Measurements from ENCODE around the gene FEZF2.

Gene FEZF2

DNA sequence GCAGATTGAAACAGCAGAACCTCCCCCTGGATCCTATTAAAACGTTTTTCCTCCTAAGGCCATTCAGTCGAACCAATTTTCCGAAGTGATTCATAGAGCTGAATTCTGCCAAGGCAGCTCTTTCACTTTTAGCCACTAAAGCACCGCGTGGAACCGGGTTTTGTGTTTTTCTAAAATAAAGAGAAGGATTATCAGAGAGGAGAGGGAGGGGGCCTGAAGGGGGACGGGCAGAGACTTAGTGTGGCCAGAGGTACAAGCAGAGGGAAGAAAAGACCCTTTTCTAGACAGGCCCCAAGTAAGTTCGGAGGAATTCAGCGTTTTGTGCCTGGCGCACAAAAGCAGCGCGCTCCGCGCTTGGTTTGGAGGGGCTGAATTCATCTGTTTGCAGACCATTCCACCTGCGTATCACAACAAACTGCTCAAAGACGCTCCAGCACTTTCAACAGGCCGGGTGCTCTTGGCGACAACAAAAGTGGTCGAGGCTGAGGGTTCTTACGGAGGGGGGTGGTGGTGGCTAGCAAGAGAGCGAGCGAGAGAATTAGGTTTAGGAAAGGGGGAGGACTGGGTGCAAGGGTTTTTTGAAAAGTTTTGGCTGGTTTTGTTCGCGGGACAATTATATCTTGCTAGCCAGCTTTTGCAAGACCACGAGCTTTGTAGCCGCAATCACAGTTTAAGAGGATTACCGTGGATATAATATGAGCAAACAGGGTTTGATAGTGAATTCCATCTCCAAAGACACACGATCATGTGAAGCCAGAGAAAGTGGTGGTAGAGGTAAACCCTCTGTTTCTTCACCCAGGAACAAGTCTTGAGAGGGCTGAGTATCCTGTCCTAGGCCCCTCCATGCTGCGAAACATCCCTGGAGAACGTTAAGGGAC is 1.2 kb upstream of the FEZF2 start:
- Histone ChIP-seq H4K20me1 (ENCODE audit: insufficient read depth, low read length) (no peaks in the 10 kb centered on the region), H3K4me3 (ENCODE audit: low read length) (no peak overlapping the region), H3K4me2 (ENCODE audit: low read length) (no peak overlapping the region), H3K9me3 (ENCODE audit: insufficient read depth, low read length) (no peaks in the 10 kb centered on the region), H3K9ac (ENCODE audit: low read length) (no peak overlapping the region), H2AFZ (ENCODE audit: low read depth, low read length) (no peak overlapping the region), H3K36me3 (replicated peaks; ENCODE audit: low read depth, low read length) (no peaks in the 10 kb centered on the region), H3K27me3 (ENCODE audit: low read depth, low read length) (peaks cover 4% of the 10 kb centered on the region; the same call in 1 of the 2 replicates), H3K4me1 (ENCODE audit: low read length) (no peaks in the 10 kb centered on the region), H3K79me2 (ENCODE audit: low read length) (no peaks in the 10 kb centered on the region), H3K27ac (ENCODE audit: low read length) (no peak overlapping the region)
- TF ChIP-seq, protein P1, sequence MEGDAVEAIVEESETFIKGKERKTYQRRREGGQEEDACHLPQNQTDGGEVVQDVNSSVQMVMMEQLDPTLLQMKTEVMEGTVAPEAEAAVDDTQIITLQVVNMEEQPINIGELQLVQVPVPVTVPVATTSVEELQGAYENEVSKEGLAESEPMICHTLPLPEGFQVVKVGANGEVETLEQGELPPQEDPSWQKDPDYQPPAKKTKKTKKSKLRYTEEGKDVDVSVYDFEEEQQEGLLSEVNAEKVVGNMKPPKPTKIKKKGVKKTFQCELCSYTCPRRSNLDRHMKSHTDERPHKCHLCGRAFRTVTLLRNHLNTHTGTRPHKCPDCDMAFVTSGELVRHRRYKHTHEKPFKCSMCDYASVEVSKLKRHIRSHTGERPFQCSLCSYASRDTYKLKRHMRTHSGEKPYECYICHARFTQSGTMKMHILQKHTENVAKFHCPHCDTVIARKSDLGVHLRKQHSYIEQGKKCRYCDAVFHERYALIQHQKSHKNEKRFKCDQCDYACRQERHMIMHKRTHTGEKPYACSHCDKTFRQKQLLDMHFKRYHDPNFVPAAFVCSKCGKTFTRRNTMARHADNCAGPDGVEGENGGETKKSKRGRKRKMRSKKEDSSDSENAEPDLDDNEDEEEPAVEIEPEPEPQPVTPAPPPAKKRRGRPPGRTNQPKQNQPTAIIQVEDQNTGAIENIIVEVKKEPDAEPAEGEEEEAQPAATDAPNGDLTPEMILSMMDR (IDR thresholded peaks at IDR 0.05; ENCODE audit: low read depth, low read length): no peak
- no peak for TF ChIP-seq EZH2phosphoT487 (IDR thresholded peaks at IDR 0.05; ENCODE audit: low read depth)

DNA sequence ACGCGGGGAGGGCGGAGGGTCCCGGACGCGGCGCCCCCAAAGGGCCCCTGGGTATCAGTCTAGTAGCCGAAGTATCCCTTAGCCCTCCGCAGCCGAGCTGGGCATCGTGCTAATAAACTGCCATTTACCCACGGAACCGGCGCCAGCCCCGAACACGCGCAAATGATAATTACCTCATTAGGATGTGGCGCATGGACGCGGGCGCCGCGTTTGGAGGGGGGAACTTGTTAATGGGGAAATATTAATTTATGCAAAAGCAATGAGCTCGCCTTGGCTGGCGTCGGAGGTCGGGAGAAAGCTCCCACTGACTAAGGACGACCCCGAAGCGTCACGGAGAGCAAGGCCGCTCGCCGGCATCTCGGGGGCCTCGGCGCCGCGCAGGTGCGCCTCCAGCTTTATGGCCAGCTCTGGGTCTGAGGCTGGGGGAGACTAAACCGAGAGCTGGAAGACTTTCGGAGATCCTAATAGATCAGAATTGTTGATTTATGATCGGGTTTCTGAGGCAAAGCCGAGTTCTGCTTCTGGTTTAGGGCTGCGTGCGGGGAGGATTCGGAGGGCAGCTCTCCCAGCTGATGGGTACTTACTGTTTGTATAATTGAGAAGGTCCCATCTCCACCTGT is 474 bp upstream of the FEZF2 start:
- H3K4me2 ChIP-seq (ENCODE audit: low read length): no peak overlapping the region
- no peak overlapping the region for H2AFZ ChIP-seq (ENCODE audit: low read depth, low read length)
- H3K79me2 ChIP-seq (ENCODE audit: low read length): no peaks in the 10 kb centered on the region
- H3K27ac ChIP-seq (ENCODE audit: low read length): no peak overlapping the region
- H4K20me1 ChIP-seq (ENCODE audit: insufficient read depth, low read length): no peaks in the 10 kb centered on the region
- TF ChIP-seq, protein P1 (IDR thresholded peaks at IDR 0.05; ENCODE audit: low read depth, low read length): no peak
- TF ChIP-seq EZH2phosphoT487 (IDR thresholded peaks at IDR 0.05; ENCODE audit: low read depth): no peak
- no peaks in the 10 kb centered on the region for H3K36me3 ChIP-seq (replicated peaks; ENCODE audit: low read depth, low read length)
- no peak overlapping the region for H3K4me3 ChIP-seq (ENCODE audit: low read length)
- no peaks in the 10 kb centered on the region for H3K9me3 ChIP-seq (ENCODE audit: insufficient read depth, low read length)
- H3K27me3 ChIP-seq (ENCODE audit: low read depth, low read length): no peaks in the 10 kb centered on the region
- H3K9ac ChIP-seq (ENCODE audit: low read length): no peak overlapping the region
- H3K4me1 ChIP-seq (ENCODE audit: low read length): no peaks in the 10 kb centered on the region

DNA sequence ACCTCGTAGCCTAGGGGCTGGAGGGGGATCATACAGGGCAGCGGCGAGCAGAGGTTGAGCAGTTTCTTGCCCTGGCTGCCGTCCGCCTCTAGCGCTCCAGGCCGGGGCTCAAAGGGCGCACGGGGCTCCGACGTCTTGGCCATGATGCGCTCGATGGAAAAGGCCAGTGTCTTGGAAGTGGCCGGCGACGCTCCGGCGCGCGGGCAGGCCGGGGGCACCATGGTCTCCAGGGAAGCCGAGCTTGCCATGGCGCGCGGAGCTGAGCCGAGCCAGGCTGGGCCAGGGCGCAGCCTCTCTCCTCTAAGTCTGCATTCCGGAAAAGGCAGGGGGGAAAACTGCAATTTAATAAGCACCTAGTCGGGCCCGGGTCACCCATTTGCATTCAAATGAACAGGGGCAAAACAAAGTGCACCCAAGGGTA is 719 bp downstream of the FEZF2 start:
- H3K4me3 ChIP-seq (ENCODE audit: low read length): no peak overlapping the region
- no peak overlapping the region for H3K4me2 ChIP-seq (ENCODE audit: low read length)
- H3K27me3 ChIP-seq (ENCODE audit: low read depth, low read length): no peaks in the 10 kb centered on the region

More for the DNA sequence above, 719 bp downstream of the FEZF2 start:
- Histone ChIP-seq H3K4me1 (ENCODE audit: low read length) (no peaks in the 10 kb centered on the region), H4K20me1 (ENCODE audit: insufficient read depth, low read length) (no peaks in the 10 kb centered on the region), H2AFZ (ENCODE audit: low read depth, low read length) (no peak overlapping the region), H3K36me3 (replicated peaks; ENCODE audit: low read depth, low read length) (no peaks in the 10 kb centered on the region), H3K79me2 (ENCODE audit: low read length) (no peaks in the 10 kb centered on the region), H3K27ac (ENCODE audit: low read length) (no peak overlapping the region), H3K9ac (ENCODE audit: low read length) (no peak overlapping the region), H3K9me3 (ENCODE audit: insufficient read depth, low read length) (no peaks in the 10 kb centered on the region)
- no peak for TF ChIP-seq EZH2phosphoT487 (IDR thresholded peaks at IDR 0.05; ENCODE audit: low read depth)
- TF ChIP-seq, protein P1 (IDR thresholded peaks at IDR 0.05; ENCODE audit: low read depth, low read length): no peak

Data from OCI-LY3 (cell line).